G401.6 (cell line): ENCODE measurements around the gene ABTB2.

Source experiments
- FAIRE-seq: peaks from 2 replicates; lab custom pipeline; 2012; peaks lifted over from hg19 to GRCh38; lab: Jason Lieb, UNC

The ABTB2 gene

GRCh38 chr11:34341931-34342533, 15.8 kb downstream of the ABTB2 start:
- no peak for FAIRE-seq

GRCh38 chr11:34341096-34341495, 16.7 kb downstream of the ABTB2 start:
- no peak for FAIRE-seq

GRCh38 chr11:34340653-34341052, 17.2 kb downstream of the ABTB2 start:
- FAIRE-seq, result no peak

- no peak for FAIRE-seq
Measured at GRCh38 chr11:34339149-34340064, 18.4 kb downstream of the ABTB2 start.

- no peak for FAIRE-seq
Measured at GRCh38 chr11:34337016-34337415, 20.8 kb downstream of the ABTB2 start.

GRCh38 chr11:34335801-34336200, 22.0 kb downstream of the ABTB2 start:
- no peak for FAIRE-seq

GRCh38 chr11:34335331-34335730, 22.5 kb downstream of the ABTB2 start:
- no peak for FAIRE-seq

GRCh38 chr11:34333787-34334186, 24.0 kb downstream of the ABTB2 start:
- FAIRE-seq, result no peak

GRCh38 chr11:34332524-34332923, 25.3 kb downstream of the ABTB2 start:
- FAIRE-seq, result no peak

- no peak for FAIRE-seq
Measured at GRCh38 chr11:34331736-34332135, 26.1 kb downstream of the ABTB2 start.

GRCh38 chr11:34331329-34331728, 26.5 kb downstream of the ABTB2 start:
- no peak for FAIRE-seq

- FAIRE-seq, result no peak
Measured at GRCh38 chr11:34330653-34331052, 27.2 kb downstream of the ABTB2 start.

GRCh38 chr11:34329876-34330275, 27.9 kb downstream of the ABTB2 start:
- no peak for FAIRE-seq

GRCh38 chr11:34328632-34328910, 29.2 kb downstream of the ABTB2 start:
- no peak for FAIRE-seq

- FAIRE-seq, result no peak
Measured at GRCh38 chr11:34327804-34328631, 29.8 kb downstream of the ABTB2 start.

GRCh38 chr11:34324466-34324865, 33.3 kb downstream of the ABTB2 start:
- no peak for FAIRE-seq

- no peak for FAIRE-seq
Measured at GRCh38 chr11:34323601-34324000, 34.2 kb downstream of the ABTB2 start.

- FAIRE-seq, result no peak
Measured at GRCh38 chr11:34318111-34319037, 39.4 kb downstream of the ABTB2 start.

GRCh38 chr11:34317666-34318065, 40.1 kb downstream of the ABTB2 start:
- no peak for FAIRE-seq

GRCh38 chr11:34317036-34317360, 40.8 kb downstream of the ABTB2 start:
- no peak for FAIRE-seq

- no peak for FAIRE-seq
Measured at GRCh38 chr11:34316347-34317035, 41.3 kb downstream of the ABTB2 start.

- no peak for FAIRE-seq
Measured at GRCh38 chr11:34315394-34315793, 42.4 kb downstream of the ABTB2 start.
